ENCODE data around the gene RBFOX1. TPM values are rescaled to one million over a fixed set of nuclear protein-coding genes. Genes with fewer than 3 reads are reported as not detected.

Gene RBFOX1
- total RNA-seq, 4 donors from 2014 or later: 1.0 to 3.4 TPM; not detected in 2

GRCh38 chr16:7314163-7314562, 18.5 kb upstream of the RBFOX1 start:
- Histone ChIP-seq H3K27me3 (no peaks in the 10 kb centered on the region), H3K4me1 (no peaks in the 10 kb centered on the region), H3K36me3 (no peaks in the 10 kb centered on the region), H3K4me3 (no peak overlapping the region), H3K27ac (no peak overlapping the region), H3K9me3 (no peaks in the 10 kb centered on the region)
- TF ChIP-seq POLR2A (IDR thresholded peaks at IDR 0.05) (no peak), CTCF (IDR thresholded peaks at IDR 0.05) (no peak)
- no peak for DNase-seq

- no peak for TF ChIP-seq POLR2A (IDR thresholded peaks at IDR 0.05)
- TF ChIP-seq CTCF (IDR thresholded peaks at IDR 0.05): no peak
- H3K36me3 ChIP-seq: no peaks in the 10 kb centered on the region
- H3K27me3 ChIP-seq: no peaks in the 10 kb centered on the region
- no peaks in the 10 kb centered on the region for H3K4me1 ChIP-seq
- H3K27ac ChIP-seq: no peak overlapping the region
- no peak overlapping the region for H3K4me3 ChIP-seq
- DNase-seq: no peak
- no peaks in the 10 kb centered on the region for H3K9me3 ChIP-seq
These were observed 16.8 kb upstream of the RBFOX1 start for GRCh38 chr16:7315813-7316212.

- no peak for TF ChIP-seq POLR2A (IDR thresholded peaks at IDR 0.05)
- no peak for TF ChIP-seq CTCF (IDR thresholded peaks at IDR 0.05)
- Histone ChIP-seq H3K27me3 (no peaks in the 10 kb centered on the region), H3K4me1 (no peaks in the 10 kb centered on the region), H3K4me3 (no peak overlapping the region), H3K27ac (no peak overlapping the region), H3K9me3 (no peaks in the 10 kb centered on the region), H3K36me3 (no peaks in the 10 kb centered on the region)
- no peak for DNase-seq
These were observed 16.3 kb upstream of the RBFOX1 start for GRCh38 chr16:7316281-7316888.

- Histone ChIP-seq H3K36me3 (no peaks in the 10 kb centered on the region), H3K27ac (no peak overlapping the region), H3K4me1 (no peaks in the 10 kb centered on the region), H3K27me3 (no peaks in the 10 kb centered on the region), H3K9me3 (no peaks in the 10 kb centered on the region), H3K4me3 (no peak overlapping the region)
- no peak for DNase-seq
- TF ChIP-seq CTCF (IDR thresholded peaks at IDR 0.05) (no peak), POLR2A (IDR thresholded peaks at IDR 0.05) (no peak)
These were observed 14.7 kb upstream of the RBFOX1 start for GRCh38 chr16:7317982-7318381.

GRCh38 chr16:7318686-7319085, 14.0 kb upstream of the RBFOX1 start:
- no peaks in the 10 kb centered on the region for H3K27me3 ChIP-seq
- H3K4me1 ChIP-seq: no peaks in the 10 kb centered on the region
- TF ChIP-seq POLR2A (IDR thresholded peaks at IDR 0.05) (no peak), CTCF (IDR thresholded peaks at IDR 0.05) (no peak)
- DNase-seq: no peak
- no peaks in the 10 kb centered on the region for H3K36me3 ChIP-seq
- H3K27ac ChIP-seq: no peak overlapping the region
- H3K4me3 ChIP-seq: no peak overlapping the region
- H3K9me3 ChIP-seq: no peaks in the 10 kb centered on the region

- H3K9me3 ChIP-seq: no peaks in the 10 kb centered on the region
These were observed 13.1 kb upstream of the RBFOX1 start for GRCh38 chr16:7319514-7319913.

More at GRCh38 chr16:7319514-7319913, 13.1 kb upstream of the RBFOX1 start:
- TF ChIP-seq CTCF (IDR thresholded peaks at IDR 0.05): no peak
- no peak for TF ChIP-seq POLR2A (IDR thresholded peaks at IDR 0.05)
- Histone ChIP-seq H3K27ac (no peak overlapping the region), H3K4me1 (no peaks in the 10 kb centered on the region), H3K36me3 (no peaks in the 10 kb centered on the region), H3K4me3 (no peak overlapping the region), H3K27me3 (no peaks in the 10 kb centered on the region)
- DNase-seq: no peak

All from Peyer's patch (tissue), 4 donors.